Right lobe of liver (tissue), 4 donors: ENCODE data around the gene FGD2.

Experiments
- CTCF ChIP-seq, 4 donors: fragments of 200-600 bp in 3 of 4; fragments of 450-650 bp in 1 of 4; IDR thresholded peaks; one replicate each; pipeline versions ENCODE4 v1.5.1 to v1.8.0; 2016 to 2022; ENCODE audit warnings: antibody characterized with exemption in 4 of 4, mild to moderate bottlenecking in 2 of 4
- POLR2A ChIP-seq: fragments of 450-650 bp; IDR thresholded peaks from one replicate; pipeline ENCODE4 v1.6.1; 2017; ENCODE audit warnings: antibody characterized with exemption, mild to moderate bottlenecking
- donor health status: DM: no; HTN: no; CAD: no.
- donor health status: DM: no; HTN: no; CAD: no.
- donor health status: DM: no; HTN: yes; CAD: no.

GRCh38 chr6:37018198-37019064 lies 13.0 kb downstream of the FGD2 start:
- TF ChIP-seq CTCF (IDR thresholded peaks at IDR 0.05) (peak; percentile 66 to 88 (median 76)), POLR2A (no peak)
